ENCODE data around the gene SAP30BP.
A peak's percentile ranks its signal among the peaks of the same experiment; 100 is the strongest.

The SAP30BP gene

DNA sequence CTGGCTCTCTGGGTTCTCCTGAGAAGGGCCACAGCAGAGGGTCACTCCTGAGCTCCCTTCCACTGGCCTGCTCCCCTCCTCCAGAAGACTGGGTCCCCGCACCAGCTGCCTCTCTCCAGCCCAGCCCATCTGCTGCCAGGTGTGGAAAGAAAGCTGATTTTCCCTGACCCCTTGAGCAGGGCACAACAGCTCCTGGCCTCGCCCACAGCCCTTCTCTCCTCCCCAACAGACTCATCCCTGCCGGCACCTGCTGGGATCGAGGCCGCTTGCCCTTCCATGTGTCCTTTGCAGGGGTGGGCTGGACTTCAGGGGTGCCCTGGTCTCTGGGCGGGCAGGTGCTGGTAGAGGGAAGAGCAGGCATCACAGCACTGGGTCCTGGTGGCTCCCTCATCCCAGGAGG is 38.7 kb upstream of the SAP30BP start:
- H3K4me3 ChIP-seq (ENCODE audit: low read length), result no peak overlapping the region
- TF ChIP-seq, protein P1, sequence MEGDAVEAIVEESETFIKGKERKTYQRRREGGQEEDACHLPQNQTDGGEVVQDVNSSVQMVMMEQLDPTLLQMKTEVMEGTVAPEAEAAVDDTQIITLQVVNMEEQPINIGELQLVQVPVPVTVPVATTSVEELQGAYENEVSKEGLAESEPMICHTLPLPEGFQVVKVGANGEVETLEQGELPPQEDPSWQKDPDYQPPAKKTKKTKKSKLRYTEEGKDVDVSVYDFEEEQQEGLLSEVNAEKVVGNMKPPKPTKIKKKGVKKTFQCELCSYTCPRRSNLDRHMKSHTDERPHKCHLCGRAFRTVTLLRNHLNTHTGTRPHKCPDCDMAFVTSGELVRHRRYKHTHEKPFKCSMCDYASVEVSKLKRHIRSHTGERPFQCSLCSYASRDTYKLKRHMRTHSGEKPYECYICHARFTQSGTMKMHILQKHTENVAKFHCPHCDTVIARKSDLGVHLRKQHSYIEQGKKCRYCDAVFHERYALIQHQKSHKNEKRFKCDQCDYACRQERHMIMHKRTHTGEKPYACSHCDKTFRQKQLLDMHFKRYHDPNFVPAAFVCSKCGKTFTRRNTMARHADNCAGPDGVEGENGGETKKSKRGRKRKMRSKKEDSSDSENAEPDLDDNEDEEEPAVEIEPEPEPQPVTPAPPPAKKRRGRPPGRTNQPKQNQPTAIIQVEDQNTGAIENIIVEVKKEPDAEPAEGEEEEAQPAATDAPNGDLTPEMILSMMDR (IDR thresholded peaks at IDR 0.05; ENCODE audit: insufficient read depth, low read depth, low read length, missing control alignments), result no peak
- no peak for DNase-seq (ENCODE audit: low read depth)

DNA sequence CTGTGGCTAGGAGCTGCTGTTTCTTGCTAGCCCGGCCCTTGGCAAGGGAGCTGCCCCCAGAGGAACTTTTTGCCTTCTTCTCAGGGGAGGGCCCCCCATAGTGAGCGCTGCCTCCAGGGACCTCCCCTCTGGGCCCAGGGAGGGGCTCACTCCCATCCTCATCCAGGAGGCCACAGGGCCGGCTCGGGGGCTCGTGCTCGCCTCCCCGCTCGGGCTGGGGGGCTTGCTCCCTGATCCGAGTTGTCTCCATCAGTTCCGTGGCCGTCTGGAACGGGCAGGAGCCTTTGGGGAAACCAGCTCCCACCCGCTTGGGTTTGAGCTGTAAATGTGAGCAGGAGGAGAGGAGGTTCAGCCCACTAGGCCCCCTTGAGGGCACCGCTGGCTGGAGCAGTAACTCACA is 38.0 kb upstream of the SAP30BP start:
- no peak for DNase-seq (ENCODE audit: low read depth)
- H3K4me3 ChIP-seq (ENCODE audit: low read length), result no peak overlapping the region
- TF ChIP-seq, protein P1 (IDR thresholded peaks at IDR 0.05; ENCODE audit: insufficient read depth, low read depth, low read length, missing control alignments), result no peak

DNA sequence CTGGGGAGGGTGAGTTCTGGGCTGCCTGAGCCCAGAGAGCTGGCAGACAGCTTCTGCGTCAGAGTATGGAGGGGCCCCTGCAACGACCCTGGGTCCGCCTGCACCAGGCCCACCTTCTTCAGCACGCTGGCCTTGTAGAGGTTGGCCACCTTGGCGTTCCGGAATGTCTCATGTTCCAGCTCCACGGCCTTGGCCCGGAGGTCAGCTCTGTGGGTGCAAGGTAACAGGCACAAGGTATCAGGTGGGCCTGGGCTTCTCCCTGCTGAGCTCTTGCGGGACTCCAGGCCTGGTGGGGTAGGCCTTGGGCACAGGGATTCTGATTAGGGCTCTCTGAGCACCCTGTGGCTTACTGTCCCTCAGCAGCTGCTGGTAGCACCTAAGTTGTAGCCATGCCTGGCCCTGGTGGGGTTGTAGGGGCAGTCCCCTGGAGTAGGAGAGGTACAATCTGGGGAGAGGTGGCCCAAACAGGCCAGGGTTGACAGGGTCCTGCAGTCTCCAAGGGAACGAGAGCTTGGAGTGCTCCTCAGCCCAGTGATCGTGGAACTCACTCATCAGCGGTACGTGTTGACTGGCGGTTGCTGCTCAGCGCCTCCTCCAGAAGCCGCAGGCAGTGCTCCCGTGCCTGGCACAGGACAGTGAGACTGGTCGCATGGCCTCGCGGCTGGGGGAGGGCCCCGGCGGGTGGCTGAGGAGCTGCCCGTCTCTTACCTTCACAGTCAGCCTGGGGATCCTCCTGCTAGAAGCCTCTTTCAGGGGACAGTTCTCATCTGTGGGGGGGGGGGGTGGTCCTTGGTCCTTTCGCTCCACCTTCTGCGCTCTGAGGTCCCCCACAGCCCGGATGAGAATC is 36.8 kb upstream of the SAP30BP start:
- DNase-seq (ENCODE audit: low read depth), result no peak
- TF ChIP-seq, protein P1 (IDR thresholded peaks at IDR 0.05; ENCODE audit: insufficient read depth, low read depth, low read length, missing control alignments), result no peak
- H3K4me3 ChIP-seq (ENCODE audit: low read length), result no peak overlapping the region

DNA sequence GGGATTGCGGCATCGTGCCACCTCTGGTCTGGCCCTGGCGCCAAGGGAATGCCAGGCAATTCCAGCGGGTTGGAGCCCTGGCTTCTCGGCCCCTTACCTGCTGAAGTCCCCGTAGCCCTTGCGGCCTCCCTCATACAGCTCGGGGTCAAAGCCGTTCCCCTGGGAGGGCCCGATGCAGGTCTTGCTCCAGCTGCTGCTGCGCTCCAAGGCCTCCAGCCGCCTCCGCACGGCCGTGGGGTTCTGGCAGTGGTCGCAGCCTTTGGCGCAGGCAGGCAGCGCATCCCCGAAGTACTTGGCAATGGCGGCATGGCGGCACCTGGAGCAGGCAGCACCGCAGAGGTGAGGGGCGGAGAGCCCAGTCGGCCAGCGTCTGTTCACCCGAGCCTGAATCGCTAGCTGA is 35.8 kb upstream of the SAP30BP start:
- TF ChIP-seq, protein P1 (IDR thresholded peaks at IDR 0.05; ENCODE audit: insufficient read depth, low read depth, low read length, missing control alignments), result no peak
- H3K4me3 ChIP-seq (ENCODE audit: low read length), result no peak overlapping the region
- no peak for DNase-seq (ENCODE audit: low read depth)

DNA sequence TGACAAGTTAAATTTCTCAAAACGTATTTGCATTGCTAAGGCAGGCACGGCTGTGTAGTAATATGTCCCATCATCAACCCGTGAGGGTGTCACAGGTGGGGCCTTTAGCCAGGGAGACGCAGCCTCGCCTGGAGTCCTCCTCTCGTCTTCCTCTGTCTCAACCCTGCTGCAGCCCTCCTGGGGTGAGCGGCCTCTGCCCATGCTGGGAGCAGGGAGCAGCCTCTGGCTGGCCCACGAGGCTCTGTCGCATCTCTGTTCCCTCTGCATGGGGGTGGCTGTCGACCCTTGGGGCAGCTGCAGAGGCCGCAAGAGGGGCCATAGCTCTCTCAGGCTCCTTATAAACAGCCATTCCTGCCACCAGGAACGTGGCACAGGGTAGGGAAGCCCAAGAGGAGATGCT is 34.7 kb upstream of the SAP30BP start:
- TF ChIP-seq, protein P1 (IDR thresholded peaks at IDR 0.05; ENCODE audit: insufficient read depth, low read depth, low read length, missing control alignments), result no peak
- H3K4me3 ChIP-seq (ENCODE audit: low read length), result no peak overlapping the region
- no peak for DNase-seq (ENCODE audit: low read depth)

DNA sequence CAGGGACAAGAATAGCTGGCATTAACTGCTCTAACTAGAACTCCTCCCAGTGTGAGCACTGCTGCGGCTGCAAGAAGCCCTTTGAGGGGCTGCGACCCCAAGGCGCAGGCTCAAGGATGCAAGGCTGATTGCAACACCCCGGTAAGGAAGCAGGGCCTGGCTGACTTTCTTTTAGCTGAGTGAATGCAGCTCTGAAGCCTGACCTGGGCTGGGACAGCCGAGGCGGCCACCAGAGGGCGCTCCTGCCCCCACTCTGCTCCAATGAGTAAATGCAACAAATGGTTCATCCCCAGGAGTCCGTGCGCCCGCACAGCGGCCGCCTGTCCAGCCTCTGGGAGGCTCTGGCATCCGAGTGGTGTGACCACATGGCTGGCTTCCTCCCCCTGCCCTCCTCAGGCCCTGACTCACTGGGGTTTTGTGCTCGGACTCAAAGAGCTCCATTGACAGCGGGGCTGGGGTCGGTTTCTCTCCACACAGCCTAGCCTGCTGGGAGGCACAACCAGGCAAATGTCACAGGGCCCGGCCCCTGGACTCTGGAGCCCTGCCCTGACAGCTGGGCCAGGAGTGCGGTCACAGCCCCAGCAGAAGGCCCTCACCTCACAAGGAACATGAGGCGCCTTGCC is 34.2 kb upstream of the SAP30BP start, which contains the start of gene SMIM5:
SMIM5 (plus strand) TSS at position 572 of the 623 bp plus-strand sequence. CDS start 6,768 bp downstream, outside the sequence.
- peak; percentile 82 for DNase-seq (ENCODE audit: low read depth)
- TF ChIP-seq, protein P1 (IDR thresholded peaks at IDR 0.05; ENCODE audit: insufficient read depth, low read depth, low read length, missing control alignments), result peak; percentile 96
- H3K4me3 ChIP-seq (ENCODE audit: low read length), result no peak within 1 kb of the TSS
